Measurements from ENCODE around the gene PCDHA6.
"Not testable (repeated sequence)": the region's sequence is repeated elsewhere in the genome, so short reads cannot be mapped to it uniquely, and the experiment has no call there.

PCDHA6 gene

DNA sequence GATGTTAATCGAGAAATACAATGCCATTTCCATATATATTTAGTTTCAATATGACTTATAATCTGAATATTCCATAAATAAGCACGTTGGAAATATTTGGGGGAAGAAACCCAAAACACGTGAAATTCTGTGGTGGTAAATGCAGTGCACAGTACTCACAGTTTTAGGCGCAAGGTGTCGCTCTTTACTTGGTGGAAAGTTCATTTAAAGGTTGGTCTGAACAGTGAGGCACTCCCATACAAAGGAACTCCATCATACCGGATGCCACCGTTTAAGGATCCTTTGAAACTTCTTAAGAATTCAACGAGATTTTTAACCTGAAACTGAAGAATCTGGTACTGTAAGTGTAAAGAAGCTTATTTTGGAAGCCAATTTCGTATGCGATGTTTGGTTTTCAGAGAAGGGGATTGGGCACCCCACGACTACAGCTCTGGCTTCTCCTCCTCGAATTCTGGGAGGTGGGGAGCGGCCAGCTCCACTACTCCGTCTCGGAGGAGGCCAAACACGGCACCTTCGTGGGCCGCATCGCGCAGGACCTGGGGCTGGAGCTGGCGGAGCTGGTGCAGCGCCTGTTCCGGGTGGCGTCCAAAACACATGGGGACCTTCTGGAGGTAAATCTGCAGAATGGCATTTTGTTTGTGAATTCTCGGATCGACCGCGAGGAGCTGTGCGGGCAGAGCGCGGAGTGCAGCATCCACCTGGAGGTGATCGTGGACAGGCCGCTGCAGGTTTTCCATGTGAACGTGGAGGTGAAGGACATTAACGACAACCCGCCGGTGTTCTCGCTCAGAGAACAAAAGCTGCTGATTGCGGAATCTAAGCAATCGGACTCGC, 41.2 kb downstream of the PCDHA6 start, which contains the start of gene PCDHA11:
PCDHA11 (plus strand) TSS at position 237 of the 834 bp plus-strand sequence; CDS start at position 384, 147 bp downstream.
- Histone ChIP-seq H3K4me1 (ENCODE audit: control insufficient read depth, insufficient read depth, low read length, poor library complexity, severe bottlenecking) (no peaks in the 10 kb centered on the region), H3K36me3 (ENCODE audit: control insufficient read depth, insufficient read depth, low read length) (no peaks in the 10 kb centered on the region), H3K27me3 (replicated peaks; ENCODE audit: control insufficient read depth, insufficient read depth, low read length, poor library complexity, severe bottlenecking) (no peaks in the 10 kb centered on the region), H3K9me3 (ENCODE audit: control insufficient read depth, low read length) (no peaks in the 10 kb centered on the region), H3K4me3 (ENCODE audit: insufficient read depth, low read depth, low read length, poor library complexity, severe bottlenecking) (no peak within 1 kb of the TSS), H3K27ac (ENCODE audit: insufficient read depth, low read length, poor library complexity, severe bottlenecking) (no peak within 1 kb of the TSS)
- DNase-seq: no peak

DNA sequence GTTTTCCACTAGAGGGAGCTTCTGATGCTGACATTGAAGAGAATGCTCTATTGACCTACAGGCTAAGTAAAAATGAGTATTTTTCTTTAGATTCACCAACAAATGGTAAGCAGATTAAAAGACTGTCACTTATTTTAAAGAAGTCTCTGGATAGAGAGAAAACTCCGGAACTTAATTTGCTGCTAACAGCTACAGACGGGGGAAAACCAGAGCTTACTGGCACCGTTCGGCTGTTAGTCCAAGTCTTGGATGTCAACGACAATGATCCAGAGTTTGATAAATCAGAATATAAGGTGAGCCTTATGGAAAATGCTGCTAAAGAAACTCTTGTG, 41.8 kb downstream of the PCDHA6 start:
- Histone ChIP-seq H3K27me3 (replicated peaks; ENCODE audit: control insufficient read depth, insufficient read depth, low read length, poor library complexity, severe bottlenecking) (no peaks in the 10 kb centered on the region), H3K9me3 (ENCODE audit: control insufficient read depth, low read length) (no peaks in the 10 kb centered on the region), H3K4me3 (ENCODE audit: insufficient read depth, low read depth, low read length, poor library complexity, severe bottlenecking) (no peak overlapping the region)

DNA sequence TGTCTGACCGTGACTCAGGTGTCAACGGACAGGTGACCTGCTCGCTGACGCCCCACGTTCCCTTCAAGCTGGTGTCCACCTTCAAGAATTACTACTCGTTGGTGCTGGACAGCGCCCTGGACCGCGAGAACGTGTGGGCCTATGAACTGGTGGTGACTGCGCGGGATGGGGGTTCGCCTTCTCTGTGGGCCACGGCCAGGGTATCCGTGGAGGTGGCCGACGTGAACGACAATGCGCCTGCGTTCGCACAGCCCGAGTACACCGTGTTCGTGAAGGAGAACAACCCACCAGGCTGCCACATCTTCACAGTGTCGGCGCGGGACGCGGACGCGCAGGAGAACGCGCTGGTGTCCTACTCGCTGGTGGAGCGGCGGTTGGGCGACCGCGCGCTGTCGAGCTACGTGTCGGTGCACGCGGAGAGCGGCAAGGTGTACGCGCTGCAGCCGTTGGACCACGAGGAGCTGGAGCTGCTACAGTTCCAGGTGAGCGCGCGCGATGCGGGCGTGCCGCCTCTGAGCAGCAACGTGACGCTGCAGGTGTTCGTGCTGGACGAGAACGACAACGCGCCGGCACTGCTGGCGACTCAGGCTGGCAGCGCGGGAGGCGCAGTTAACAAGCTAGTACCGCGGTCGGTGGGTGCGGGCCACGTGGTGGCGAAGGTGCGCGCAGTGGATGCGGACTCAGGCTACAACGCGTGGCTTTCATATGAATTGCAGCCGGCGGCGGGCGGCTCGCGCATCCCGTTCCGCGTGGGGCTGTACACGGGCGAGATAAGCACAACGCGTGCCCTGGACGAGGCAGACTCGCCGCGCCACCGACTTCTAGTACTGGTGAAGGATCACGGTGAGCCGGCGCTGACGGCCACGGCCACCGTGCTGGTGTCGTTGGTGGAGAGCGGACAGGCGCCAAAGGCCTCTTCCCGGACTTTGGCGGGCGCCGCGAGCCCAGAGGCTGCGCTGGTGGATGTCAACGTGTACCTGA, 42.8 kb downstream of the PCDHA6 start:
- Histone ChIP-seq H3K27me3 (replicated peaks; ENCODE audit: control insufficient read depth, insufficient read depth, low read length, poor library complexity, severe bottlenecking) (no peaks in the 10 kb centered on the region), H3K4me1 (ENCODE audit: control insufficient read depth, insufficient read depth, low read length, poor library complexity, severe bottlenecking) (no peaks in the 10 kb centered on the region), H3K36me3 (ENCODE audit: control insufficient read depth, insufficient read depth, low read length) (no peaks in the 10 kb centered on the region), H3K27ac (ENCODE audit: insufficient read depth, low read length, poor library complexity, severe bottlenecking) (no peak overlapping the region), H3K9me3 (ENCODE audit: control insufficient read depth, low read length) (no peaks in the 10 kb centered on the region), H3K4me3 (ENCODE audit: insufficient read depth, low read depth, low read length, poor library complexity, severe bottlenecking) (no peak overlapping the region)
- DNase-seq: no peak

More for the DNA sequence above, 41.8 kb downstream of the PCDHA6 start:
- Histone ChIP-seq H3K4me1 (ENCODE audit: control insufficient read depth, insufficient read depth, low read length, poor library complexity, severe bottlenecking) (no peaks in the 10 kb centered on the region), H3K27ac (ENCODE audit: insufficient read depth, low read length, poor library complexity, severe bottlenecking) (no peak overlapping the region), H3K36me3 (ENCODE audit: control insufficient read depth, insufficient read depth, low read length) (no peaks in the 10 kb centered on the region)
- no peak for DNase-seq

DNA sequence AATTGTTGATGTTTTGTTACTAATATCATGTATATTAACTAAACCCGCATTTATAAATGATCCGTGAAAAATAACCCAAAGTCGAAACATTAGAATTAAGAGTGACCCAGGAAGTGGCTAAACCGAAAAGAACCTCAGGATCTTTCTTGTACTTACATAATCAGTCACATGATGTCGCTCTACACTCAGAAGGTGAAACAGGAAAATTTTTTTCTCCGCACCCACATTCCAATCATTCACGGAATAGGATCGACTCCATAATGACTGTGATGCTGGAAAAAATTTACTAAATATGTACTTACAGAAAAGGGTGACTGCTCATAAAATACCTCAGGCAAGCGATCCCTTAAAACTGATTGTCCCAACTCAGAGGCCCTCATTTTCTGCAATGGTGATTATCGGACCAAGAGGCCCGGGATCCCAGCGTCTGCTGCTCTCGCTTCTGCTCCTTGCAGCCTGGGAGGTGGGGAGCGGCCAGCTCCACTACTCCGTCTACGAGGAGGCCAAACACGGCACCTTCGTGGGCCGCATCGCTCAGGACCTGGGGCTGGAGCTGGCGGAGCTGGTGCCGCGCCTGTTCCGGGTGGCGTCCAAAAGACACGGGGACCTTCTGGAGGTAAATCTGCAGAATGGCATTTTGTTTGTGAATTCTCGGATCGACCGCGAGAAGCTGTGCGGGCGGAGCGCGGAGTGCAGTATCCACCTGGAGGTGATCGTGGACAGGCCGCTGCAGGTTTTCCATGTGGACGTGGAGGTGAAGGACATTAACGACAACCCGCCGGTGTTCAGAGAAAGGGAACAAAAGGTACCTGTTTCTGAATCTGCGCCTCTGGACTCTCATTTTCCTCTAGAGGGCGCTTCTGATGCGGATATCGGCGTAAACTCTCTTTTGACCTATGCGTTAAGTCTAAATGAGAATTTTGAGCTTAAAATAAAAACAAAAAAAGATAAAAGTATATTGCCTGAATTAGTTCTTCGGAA, 47.6 kb downstream of the PCDHA6 start, which contains the start of gene PCDHA12:
PCDHA12 (plus strand) TSS at position 224 of the 981 bp plus-strand sequence; CDS start at position 389, 165 bp downstream.
- Histone ChIP-seq H3K4me3 (ENCODE audit: insufficient read depth, low read depth, low read length, poor library complexity, severe bottlenecking) (no peak within 1 kb of the TSS), H3K27ac (ENCODE audit: insufficient read depth, low read length, poor library complexity, severe bottlenecking) (no peak within 1 kb of the TSS), H3K36me3 (ENCODE audit: control insufficient read depth, insufficient read depth, low read length) (no peaks in the 10 kb centered on the region), H3K4me1 (ENCODE audit: control insufficient read depth, insufficient read depth, low read length, poor library complexity, severe bottlenecking) (no peaks in the 10 kb centered on the region), H3K27me3 (replicated peaks; ENCODE audit: control insufficient read depth, insufficient read depth, low read length, poor library complexity, severe bottlenecking) (peaks cover 4% of the 10 kb centered on the region), H3K9me3 (ENCODE audit: control insufficient read depth, low read length) (peaks cover 5% of the 10 kb centered on the region)
- no peak for DNase-seq

DNA sequence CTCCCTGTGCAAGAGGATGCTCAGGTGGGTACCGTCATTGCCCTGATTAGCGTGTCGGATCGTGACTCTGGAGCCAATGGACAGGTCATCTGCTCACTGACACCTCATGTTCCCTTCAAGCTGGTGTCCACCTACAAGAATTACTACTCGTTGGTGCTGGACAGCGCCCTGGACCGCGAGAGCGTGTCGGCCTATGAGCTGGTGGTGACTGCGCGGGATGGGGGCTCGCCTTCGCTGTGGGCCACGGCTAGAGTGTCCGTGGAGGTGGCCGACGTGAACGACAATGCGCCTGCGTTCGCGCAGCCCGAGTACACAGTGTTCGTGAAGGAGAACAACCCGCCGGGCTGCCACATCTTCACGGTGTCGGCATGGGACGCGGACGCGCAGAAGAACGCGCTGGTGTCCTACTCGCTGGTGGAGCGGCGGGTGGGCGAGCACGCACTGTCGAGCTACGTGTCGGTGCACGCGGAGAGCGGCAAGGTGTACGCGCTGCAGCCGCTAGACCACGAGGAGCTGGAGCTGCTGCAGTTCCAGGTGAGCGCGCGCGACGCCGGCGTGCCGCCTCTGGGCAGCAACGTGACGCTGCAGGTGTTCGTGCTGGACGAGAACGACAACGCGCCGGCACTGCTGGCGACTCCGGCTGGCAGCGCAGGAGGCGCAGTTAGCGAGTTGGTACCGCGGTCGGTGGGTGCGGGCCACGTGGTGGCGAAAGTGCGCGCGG, 48.9 kb downstream of the PCDHA6 start:
- H3K9me3 ChIP-seq (ENCODE audit: control insufficient read depth, low read length); H3K4me3 ChIP-seq (ENCODE audit: insufficient read depth, low read depth, low read length, poor library complexity, severe bottlenecking); H3K27ac ChIP-seq (ENCODE audit: insufficient read depth, low read length, poor library complexity, severe bottlenecking); H3K27me3 ChIP-seq (replicated peaks; ENCODE audit: control insufficient read depth, insufficient read depth, low read length, poor library complexity, severe bottlenecking); H3K36me3 ChIP-seq (ENCODE audit: control insufficient read depth, insufficient read depth, low read length); DNase-seq; H3K4me1 ChIP-seq (ENCODE audit: control insufficient read depth, insufficient read depth, low read length, poor library complexity, severe bottlenecking): not testable (repeated sequence)

DNA sequence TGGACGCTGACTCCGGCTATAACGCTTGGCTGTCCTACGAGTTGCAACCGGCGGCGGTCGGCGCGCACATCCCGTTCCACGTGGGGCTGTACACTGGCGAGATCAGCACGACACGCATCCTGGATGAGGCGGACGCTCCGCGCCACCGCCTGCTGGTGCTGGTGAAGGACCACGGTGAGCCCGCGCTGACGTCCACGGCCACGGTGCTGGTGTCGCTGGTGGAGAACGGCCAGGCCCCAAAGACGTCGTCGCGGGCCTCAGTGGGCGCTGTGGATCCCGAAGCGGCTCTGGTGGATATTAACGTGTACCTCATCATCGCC, 49.5 kb downstream of the PCDHA6 start:
- Histone ChIP-seq H3K9me3 (ENCODE audit: control insufficient read depth, low read length) (peaks cover 12% of the 10 kb centered on the region), H3K27me3 (replicated peaks; ENCODE audit: control insufficient read depth, insufficient read depth, low read length, poor library complexity, severe bottlenecking) (peaks cover 4% of the 10 kb centered on the region), H3K4me3 (ENCODE audit: insufficient read depth, low read depth, low read length, poor library complexity, severe bottlenecking) (no peak overlapping the region), H3K36me3 (ENCODE audit: control insufficient read depth, insufficient read depth, low read length) (no peaks in the 10 kb centered on the region), H3K27ac (ENCODE audit: insufficient read depth, low read length, poor library complexity, severe bottlenecking) (no peak overlapping the region), H3K4me1 (ENCODE audit: control insufficient read depth, insufficient read depth, low read length, poor library complexity, severe bottlenecking) (no peaks in the 10 kb centered on the region)
- DNase-seq: no peak

Measured in effector memory CD4-positive, alpha-beta T cell (primary cell).